CD4-positive, alpha-beta T cell (primary cell): ENCODE data around the gene CCDC160. TPM values are rescaled to one million over a fixed set of nuclear protein-coding genes. Genes with fewer than 3 reads are reported as not detected.

ENCODE experiments used
- ATAC-seq: fragments of 200-7000 bp; cut with Tn5 transposase; one replicate; pipeline ENCODE4 v1.10.0; 2022; ENCODE audit warnings: mild to moderate bottlenecking; ENCODE audit not compliant: poor library complexity
- CTCF ChIA-PET: fragments of 350-600 bp; sonication (Branson Sonifier 250); formaldehyde crosslinking; loops from one replicate; lab custom pipeline; 2021; ENCODE audit warnings: antibody characterized with exemption, inconsistent platforms; lab: Charles Lee
- POLR2A ChIA-PET: fragments of 350-600 bp; sonication (Branson Sonifier 250); formaldehyde crosslinking; loops from one replicate; lab custom pipeline; 2021; ENCODE audit warnings: antibody characterized with exemption, inconsistent platforms; lab: Charles Lee
- DNase-seq, 14 experiments: peaks; one replicate each; pipeline ENCODE4 v3.0.0-alpha.2; 2013 to 2020; ENCODE audit warnings: mixed read lengths in 2 of 14
- H3K27ac ChIP-seq, 2 donors: one replicate each; pipeline versions ENCODE4 v1.5.1 to v1.7.0; 2013; ENCODE audit warnings: low read length in 2 of 2, low read depth in 1 of 2, mild to moderate bottlenecking in 1 of 2
- H3K27me3 ChIP-seq, 2 experiments: 1 replicate in 1 of 2; 2 replicates in 1 of 2; pipeline versions ENCODE4 v1.6.1 to v1.7.0; 2013; ENCODE audit warnings: low read length in 2 of 2, control low read depth in 1 of 2, mild to moderate bottlenecking in 1 of 2, moderate library complexity in 1 of 2; ENCODE audit not compliant: insufficient read depth in 2 of 2, control insufficient read depth in 1 of 2
- H3K36me3 ChIP-seq: one replicate; pipeline ENCODE4 v1.6.1; 2013; ENCODE audit warnings: low read length, control low read depth; ENCODE audit not compliant: insufficient read depth
- H3K4me1 ChIP-seq: one replicate; pipeline ENCODE4 v1.6.1; 2013; ENCODE audit warnings: low read length, control low read depth; ENCODE audit not compliant: insufficient read depth
- H3K4me3 ChIP-seq: one replicate; pipeline ENCODE4 v1.5.1; 2013; ENCODE audit warnings: mild to moderate bottlenecking, low read length, moderate library complexity
- H3K9me3 ChIP-seq, 2 experiments: 1 replicate in 1 of 2; 2 replicates in 1 of 2; pipeline versions ENCODE4 v1.6.1 to v1.7.0; 2013; ENCODE audit warnings: low read length in 2 of 2, mild to moderate bottlenecking in 2 of 2, control low read depth in 1 of 2, moderate library complexity in 1 of 2; ENCODE audit not compliant: control insufficient read depth in 1 of 2, insufficient read depth in 1 of 2
- H3K27ac Mint-ChIP-seq: one replicate; pipeline ENCODE4 v1.8.0; 2020; ENCODE audit warnings: mixed read lengths
- H3K27me3 Mint-ChIP-seq: one replicate; pipeline ENCODE4 v1.8.0; 2021; ENCODE audit warnings: mixed read lengths
- H3K36me3 Mint-ChIP-seq: one replicate; pipeline ENCODE4 v1.8.0; 2021; ENCODE audit warnings: low read depth, mixed read lengths
- H3K4me1 Mint-ChIP-seq: one replicate; pipeline ENCODE4 v1.8.0; 2021; ENCODE audit warnings: low read depth, mixed read lengths
- H3K4me3 Mint-ChIP-seq: one replicate; pipeline ENCODE4 v1.8.0; 2020; ENCODE audit warnings: mild to moderate bottlenecking, mixed read lengths
- H3K9me3 Mint-ChIP-seq: one replicate; pipeline ENCODE4 v1.8.0; 2020; ENCODE audit warnings: mixed read lengths
- CTCF ChIP-seq: fragments of 200-600 bp; IDR thresholded peaks from one replicate; pipeline ENCODE4 v1.8.0; 2022; ENCODE audit warnings: antibody characterized with exemption, mild to moderate bottlenecking
- intact Hi-C, 2 experiments: fragments of 100-400 bp; cut with DNase I in 1 of 2; cut with micrococcal nuclease in 1 of 2; formaldehyde crosslinking; loops; one replicate each; pipeline versions ENCODE4 v1.15.1 to v1.9.0; 2023 to 2025; cut with DNase I, micrococcal nuclease
- total RNA-seq, 174 experiments: library from RNA in 2 of 174; stranded (reverse) in 2 of 174; gene quantifications; one replicate each; pipeline ENCODE4 v1.2.3 and lab custom pipeline; 2021 to 2026

Gene CCDC160
- total RNA-seq, 2 experiments from 2014 or later = not detected

- ATAC-seq (no peak), DNase-seq (no peak)
- Histone ChIP-seq H3K36me3 (no peaks in the 10 kb centered on the region), H3K27ac (no peak overlapping the region), H3K4me1 (no peaks in the 10 kb centered on the region), H3K9me3 (no peaks in the 10 kb centered on the region), H3K27me3 (no peaks in the 10 kb centered on the region), H3K4me3 (no peak overlapping the region)
- ChIA-PET POLR2A (no interaction called here), CTCF (no interaction called here)
- H3K36me3 Mint-ChIP-seq = no peaks in the 10 kb centered on the region
- H3K4me1 Mint-ChIP-seq = no peaks in the 10 kb centered on the region
- H3K9me3 Mint-ChIP-seq = no peaks in the 10 kb centered on the region
- intact Hi-C loops = no loop called here
- no peak for TF ChIP-seq CTCF
- H3K27me3 Mint-ChIP-seq = no peaks in the 10 kb centered on the region
- no peak overlapping the region for H3K4me3 Mint-ChIP-seq
- H3K27ac Mint-ChIP-seq = no peak overlapping the region
These were observed 34.4 kb upstream of the CCDC160 start for GRCh38 chrX:134202561-134202960.

GRCh38 chrX:134206221-134206620, 30.8 kb upstream of the CCDC160 start:
- intact Hi-C loops = no loop called here
- Histone ChIP-seq H3K4me1 (no peaks in the 10 kb centered on the region), H3K36me3 (no peaks in the 10 kb centered on the region), H3K4me3 (no peak overlapping the region), H3K27me3 (no peaks in the 10 kb centered on the region), H3K27ac (no peak overlapping the region), H3K9me3 (no peaks in the 10 kb centered on the region)
- no peaks in the 10 kb centered on the region for H3K36me3 Mint-ChIP-seq
- ChIA-PET CTCF (no interaction called here), POLR2A (no interaction called here)
- no peak for TF ChIP-seq CTCF
- H3K4me1 Mint-ChIP-seq = no peaks in the 10 kb centered on the region
- no peak overlapping the region for H3K27ac Mint-ChIP-seq
- peaks cover 5% of the 10 kb centered on the region for H3K9me3 Mint-ChIP-seq
- ATAC-seq = no peak
- no peak for DNase-seq
- no peaks in the 10 kb centered on the region for H3K27me3 Mint-ChIP-seq
- no peak overlapping the region for H3K4me3 Mint-ChIP-seq

- DNase-seq (no peak), ATAC-seq (no peak)
- H3K4me1 ChIP-seq = no peaks in the 10 kb centered on the region
- Mint-ChIP-seq H3K27me3 (no peaks in the 10 kb centered on the region), H3K4me1 (no peaks in the 10 kb centered on the region), H3K9me3 (peaks cover 5% of the 10 kb centered on the region), H3K27ac (no peak overlapping the region), H3K36me3 (no peaks in the 10 kb centered on the region), H3K4me3 (no peak overlapping the region)
- TF ChIP-seq CTCF = no peak
- H3K4me3 ChIP-seq = no peak overlapping the region
- ChIA-PET CTCF (no interaction called here), POLR2A (no interaction called here)
- intact Hi-C loops = no loop called here
- H3K27me3 ChIP-seq = no peaks in the 10 kb centered on the region
- no peak overlapping the region for H3K27ac ChIP-seq
- no peaks in the 10 kb centered on the region for H3K9me3 ChIP-seq
- H3K36me3 ChIP-seq = no peaks in the 10 kb centered on the region
These were observed 26.5 kb upstream of the CCDC160 start for GRCh38 chrX:134210465-134210864.
